C4-2B (cell line): Measurements from ENCODE around the gene MOGAT1.

Source experiments
- ZFX ChIP-seq: fragments of 450-650 bp; IDR thresholded peaks from 2 replicates; pipeline ENCODE4 v1.6.1; 2017
- TF ChIP-seq, protein P1 (sequence below): fragments of 450-650 bp; conservative IDR thresholded peaks from 2 replicates; pipeline ENCODE4 v1.5.1; 2017; ENCODE audit warnings: mild to moderate bottlenecking

DNA sequence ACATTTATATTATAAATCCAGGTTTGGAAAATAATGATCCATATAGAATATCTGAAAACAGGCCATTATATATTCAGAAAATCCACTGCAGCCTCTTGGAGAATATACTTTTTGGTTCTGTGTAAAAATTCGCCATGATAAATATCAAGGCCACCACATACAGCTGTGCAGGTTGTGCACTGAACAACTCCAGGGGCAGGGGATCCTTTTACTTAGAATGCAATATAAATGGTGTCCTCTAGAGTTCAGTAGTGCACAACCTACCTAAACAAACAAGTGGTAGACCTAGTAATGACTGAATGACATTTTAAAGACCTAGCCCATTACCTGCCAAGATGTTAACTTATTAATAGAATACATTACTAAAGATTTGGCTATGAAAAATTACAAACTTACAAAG, 22.4 kb downstream of the MOGAT1 start:
- TF ChIP-seq, protein P1, sequence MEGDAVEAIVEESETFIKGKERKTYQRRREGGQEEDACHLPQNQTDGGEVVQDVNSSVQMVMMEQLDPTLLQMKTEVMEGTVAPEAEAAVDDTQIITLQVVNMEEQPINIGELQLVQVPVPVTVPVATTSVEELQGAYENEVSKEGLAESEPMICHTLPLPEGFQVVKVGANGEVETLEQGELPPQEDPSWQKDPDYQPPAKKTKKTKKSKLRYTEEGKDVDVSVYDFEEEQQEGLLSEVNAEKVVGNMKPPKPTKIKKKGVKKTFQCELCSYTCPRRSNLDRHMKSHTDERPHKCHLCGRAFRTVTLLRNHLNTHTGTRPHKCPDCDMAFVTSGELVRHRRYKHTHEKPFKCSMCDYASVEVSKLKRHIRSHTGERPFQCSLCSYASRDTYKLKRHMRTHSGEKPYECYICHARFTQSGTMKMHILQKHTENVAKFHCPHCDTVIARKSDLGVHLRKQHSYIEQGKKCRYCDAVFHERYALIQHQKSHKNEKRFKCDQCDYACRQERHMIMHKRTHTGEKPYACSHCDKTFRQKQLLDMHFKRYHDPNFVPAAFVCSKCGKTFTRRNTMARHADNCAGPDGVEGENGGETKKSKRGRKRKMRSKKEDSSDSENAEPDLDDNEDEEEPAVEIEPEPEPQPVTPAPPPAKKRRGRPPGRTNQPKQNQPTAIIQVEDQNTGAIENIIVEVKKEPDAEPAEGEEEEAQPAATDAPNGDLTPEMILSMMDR = peak; percentile 64
- no peak for TF ChIP-seq ZFX
